H9 (cell line): ENCODE results near the gene SH3RF3. TPM values are rescaled to one million over a fixed set of nuclear protein-coding genes. Genes with fewer than 3 reads are reported as not detected.

Experiments used
- DNase-seq: peaks from one replicate; pipeline ENCODE4 v3.0.0-alpha.2; 2017
- H2AFZ ChIP-seq: one replicate; pipeline ENCODE4 v1.6.1; 2013; ENCODE audit warnings: mild to moderate bottlenecking, low read length, control low read depth, moderate library complexity
- H2AK5ac ChIP-seq: 2 replicates; pipeline ENCODE4 v1.6.1; 2013; ENCODE audit warnings: low read length, control low read depth, mixed read lengths; ENCODE audit not compliant: insufficient read length
- H2BK120ac ChIP-seq: one replicate; pipeline ENCODE4 v1.6.1; 2013; ENCODE audit warnings: low read depth, mild to moderate bottlenecking, low read length, control low read depth, inconsistent platforms; ENCODE audit not compliant: poor library complexity, severe bottlenecking
- H2BK12ac ChIP-seq: 2 replicates; pipeline ENCODE4 v1.6.1; 2013; ENCODE audit warnings: low read length, control low read depth, mixed read lengths, low read depth; ENCODE audit not compliant: insufficient read length
- H2BK15ac ChIP-seq: 2 replicates; pipeline ENCODE4 v1.6.1; 2013; ENCODE audit warnings: low read depth, low read length, control low read depth
- H2BK20ac ChIP-seq: one replicate; pipeline ENCODE4 v1.6.1; 2013; ENCODE audit warnings: low read depth, mild to moderate bottlenecking, low read length, control low read depth, inconsistent platforms; ENCODE audit not compliant: poor library complexity, severe bottlenecking
- H2BK5ac ChIP-seq: 2 replicates; pipeline ENCODE4 v1.6.1; 2013; ENCODE audit warnings: low read length, control low read depth, mixed read lengths; ENCODE audit not compliant: insufficient read length
- H3K14ac ChIP-seq: 2 replicates; pipeline ENCODE4 v1.6.1; 2013; ENCODE audit warnings: low read length, control low read depth; ENCODE audit not compliant: insufficient read depth
- H3K18ac ChIP-seq: 2 replicates; pipeline ENCODE4 v1.6.1; 2013; ENCODE audit warnings: low read depth, mild to moderate bottlenecking, mixed read lengths, low read length, control low read depth; ENCODE audit not compliant: insufficient read length
- H3K23ac ChIP-seq: 2 replicates; pipeline ENCODE4 v1.6.1; 2013; ENCODE audit warnings: low read length, control low read depth, mixed read lengths, low read depth; ENCODE audit not compliant: insufficient read length
- H3K23me2 ChIP-seq: 2 replicates; pipeline ENCODE4 v1.6.1; 2013; ENCODE audit warnings: low read depth, mild to moderate bottlenecking, mixed read lengths, low read length, control low read depth; ENCODE audit not compliant: insufficient read length, poor library complexity, severe bottlenecking
- H3K27ac ChIP-seq: 2 replicates; pipeline ENCODE4 v1.5.1; 2013; ENCODE audit warnings: low read length, control low read depth, mixed read lengths, low read depth; ENCODE audit not compliant: insufficient read length
- H3K27me3 ChIP-seq: 2 replicates; pipeline ENCODE4 v1.6.1; 2013; ENCODE audit warnings: low read length, control low read depth, inconsistent platforms; ENCODE audit not compliant: insufficient read depth
- H3K4ac ChIP-seq: 2 replicates; pipeline ENCODE4 v1.6.1; 2013; ENCODE audit warnings: low read depth, mild to moderate bottlenecking, control low read depth, inconsistent platforms, low read length, moderate library complexity
- H3K4me1 ChIP-seq: 2 replicates; pipeline ENCODE4 v1.6.1; 2013; ENCODE audit warnings: low read length, control low read depth, inconsistent platforms; ENCODE audit not compliant: insufficient read depth
- H3K4me2 ChIP-seq: 2 replicates; pipeline ENCODE4 v1.6.1; 2013; ENCODE audit warnings: low read length, control low read depth, mixed read lengths; ENCODE audit not compliant: insufficient read length, insufficient read depth
- H3K56ac ChIP-seq: 2 replicates; pipeline ENCODE4 v1.6.1; 2013; ENCODE audit warnings: low read depth, mild to moderate bottlenecking, mixed read lengths, low read length, control low read depth; ENCODE audit not compliant: insufficient read length
- H3K79me1 ChIP-seq: 2 replicates; pipeline ENCODE4 v1.6.1; 2013; ENCODE audit warnings: low read depth, mild to moderate bottlenecking, moderate library complexity, low read length, control low read depth, inconsistent platforms; ENCODE audit not compliant: insufficient read depth, poor library complexity, severe bottlenecking
- H3K79me2 ChIP-seq: 2 replicates; pipeline ENCODE4 v1.6.1; 2013; ENCODE audit warnings: low read length, control low read depth, inconsistent platforms; ENCODE audit not compliant: insufficient read depth
- H3K9ac ChIP-seq: 2 replicates; pipeline ENCODE4 v1.6.1; 2013; ENCODE audit warnings: low read length, control low read depth, mixed read lengths; ENCODE audit not compliant: insufficient read length; ENCODE audit errors: extremely low read depth
- H3K9me3 ChIP-seq: one replicate; pipeline ENCODE4 v1.6.1; 2013; ENCODE audit warnings: low read depth, low read length, inconsistent platforms; ENCODE audit not compliant: control insufficient read depth
- H3T11ph ChIP-seq: one replicate; pipeline ENCODE4 v1.6.1; 2013; ENCODE audit warnings: mild to moderate bottlenecking, low read length, control low read depth, inconsistent platforms
- H4K20me1 ChIP-seq: one replicate; pipeline ENCODE4 v1.6.1; 2013; ENCODE audit not compliant: control insufficient read depth, insufficient read length, insufficient read depth
- H4K5ac ChIP-seq: 2 replicates; pipeline ENCODE4 v1.6.1; 2013; ENCODE audit warnings: low read depth, mild to moderate bottlenecking, mixed read lengths, low read length, control low read depth; ENCODE audit not compliant: insufficient read length
- H4K8ac ChIP-seq: replicated peaks from 2 replicates; pipeline ENCODE4 v1.6.1; 2013; ENCODE audit warnings: low read length, control low read depth, mixed read lengths, low read depth; ENCODE audit not compliant: insufficient read length
- H4K91ac ChIP-seq: 2 replicates; pipeline ENCODE4 v1.6.1; 2013; ENCODE audit warnings: low read depth, mild to moderate bottlenecking, moderate library complexity, mixed read lengths, low read length, control low read depth; ENCODE audit not compliant: insufficient read length
- H3K27ac Mint-ChIP-seq, 3 experiments: 2 replicates in 2 of 3; 3 replicates in 1 of 3; pipeline ENCODE4 v1.8.0; 2020 to 2021; ENCODE audit warnings: mixed read lengths in 3 of 3, mild to moderate bottlenecking in 1 of 3, moderate library complexity in 1 of 3
- H3K27me3 Mint-ChIP-seq: 2 replicates; pipeline ENCODE4 v1.8.0; 2021; ENCODE audit warnings: low read depth, mild to moderate bottlenecking, moderate library complexity, mixed read lengths
- H3K36me3 Mint-ChIP-seq, 3 experiments: 2 replicates in 2 of 3; 3 replicates in 1 of 3; pipeline ENCODE4 v1.8.0; 2020 to 2021; ENCODE audit warnings: low read depth in 3 of 3, mixed read lengths in 3 of 3; ENCODE audit not compliant: insufficient read depth in 1 of 3
- H3K4me1 Mint-ChIP-seq, 2 experiments: 2 replicates each; pipeline ENCODE4 v1.8.0; 2020; ENCODE audit warnings: mixed read lengths in 2 of 2
- H3K4me3 Mint-ChIP-seq, 2 experiments: 2 replicates in 1 of 2; 3 replicates in 1 of 2; pipeline ENCODE4 v1.8.0; 2020 to 2021; ENCODE audit warnings: mild to moderate bottlenecking in 2 of 2, mixed read lengths in 2 of 2, moderate library complexity in 1 of 2
- H3K9me3 Mint-ChIP-seq, 2 experiments: 2 replicates in 1 of 2; 3 replicates in 1 of 2; pipeline ENCODE4 v1.8.0; 2020; ENCODE audit warnings: mild to moderate bottlenecking in 2 of 2, mixed read lengths in 2 of 2, moderate library complexity in 1 of 2
- CTCF ChIP-seq: fragments of 200-600 bp; sonication (generic); conservative IDR thresholded peaks from 3 replicates; pipeline ENCODE4 v1.8.0; 2021; ENCODE audit warnings: antibody characterized with exemption, mild to moderate bottlenecking
- WGBS: extraction: QIAGEN DNeasy Blood & Tissue Kit; methylation state at CpG from one replicate; pipeline ENCODE4 v1.1.7; 2013; ENCODE audit warnings: missing lambda C conversion rate, low lambda C conversion rate, mixed read lengths; ENCODE audit not compliant: insufficient read length; ENCODE audit errors: extremely low coverage; 5-methylcytosine and 5-hydroxymethylcytosine counted together
- total RNA-seq: library from RNA; stranded (reverse); gene quantifications from 2 replicates; pipeline ENCODE4 v1.2.1, GENCODE V29; 2021

The SH3RF3 gene
- total RNA-seq, 1 experiment from 2014 or later = 0.46 TPM

GRCh38 chr2:109209412-109209811 is 80.4 kb downstream of the SH3RF3 start:
- WGBS = no CpG with 5 or more reads among the region's 4 CpGs
- Histone ChIP-seq H4K91ac (no peak overlapping the region), H3K27me3 (no peaks in the 10 kb centered on the region), H2BK5ac (no peak overlapping the region), H3K23ac (no peak overlapping the region), H3K4me1 (peaks cover 4% of the 10 kb centered on the region; the same call in 1 of the 2 replicates), H2AFZ (no peak overlapping the region), H3K9me3 (no peaks in the 10 kb centered on the region), H3K4me2 (no peak overlapping the region), H3K79me1 (no peaks in the 10 kb centered on the region), H2AK5ac (no peak overlapping the region), H3K79me2 (no peaks in the 10 kb centered on the region), H2BK20ac (no peak overlapping the region), H3K23me2 (peaks cover 2% of the 10 kb centered on the region), H4K20me1 (no peaks in the 10 kb centered on the region), H3T11ph (no peak overlapping the region), H3K14ac (no peak overlapping the region), H4K8ac (no peak overlapping the region), H3K18ac (no peak overlapping the region), H2BK15ac (no peak overlapping the region), H2BK12ac (no peak overlapping the region), H3K56ac (no peak overlapping the region), H3K4ac (no peak overlapping the region), H3K27ac (no peak overlapping the region), H4K5ac (no peak overlapping the region), H2BK120ac (no peak overlapping the region), H3K9ac (no peak overlapping the region)
- Mint-ChIP-seq H3K27me3 (peaks cover 8% of the 10 kb centered on the region), H3K4me3 (no peak overlapping the region), H3K4me1 (peaks cover 18 to 31% of the 10 kb centered on the region in 2 experiments), H3K36me3 (no peaks in the 10 kb centered on the region), H3K9me3 (no peaks in the 10 kb centered on the region), H3K27ac (no peak overlapping the region; a peak in 1 of 7 replicates)
- TF ChIP-seq CTCF = no peak
- no peak for DNase-seq
